Measurements from ENCODE around the gene MBNL1.

The MBNL1 gene, protein sequence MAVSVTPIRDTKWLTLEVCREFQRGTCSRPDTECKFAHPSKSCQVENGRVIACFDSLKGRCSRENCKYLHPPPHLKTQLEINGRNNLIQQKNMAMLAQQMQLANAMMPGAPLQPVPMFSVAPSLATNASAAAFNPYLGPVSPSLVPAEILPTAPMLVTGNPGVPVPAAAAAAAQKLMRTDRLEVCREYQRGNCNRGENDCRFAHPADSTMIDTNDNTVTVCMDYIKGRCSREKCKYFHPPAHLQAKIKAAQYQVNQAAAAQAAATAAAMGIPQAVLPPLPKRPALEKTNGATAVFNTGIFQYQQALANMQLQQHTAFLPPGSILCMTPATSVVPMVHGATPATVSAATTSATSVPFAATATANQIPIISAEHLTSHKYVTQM

DNA sequence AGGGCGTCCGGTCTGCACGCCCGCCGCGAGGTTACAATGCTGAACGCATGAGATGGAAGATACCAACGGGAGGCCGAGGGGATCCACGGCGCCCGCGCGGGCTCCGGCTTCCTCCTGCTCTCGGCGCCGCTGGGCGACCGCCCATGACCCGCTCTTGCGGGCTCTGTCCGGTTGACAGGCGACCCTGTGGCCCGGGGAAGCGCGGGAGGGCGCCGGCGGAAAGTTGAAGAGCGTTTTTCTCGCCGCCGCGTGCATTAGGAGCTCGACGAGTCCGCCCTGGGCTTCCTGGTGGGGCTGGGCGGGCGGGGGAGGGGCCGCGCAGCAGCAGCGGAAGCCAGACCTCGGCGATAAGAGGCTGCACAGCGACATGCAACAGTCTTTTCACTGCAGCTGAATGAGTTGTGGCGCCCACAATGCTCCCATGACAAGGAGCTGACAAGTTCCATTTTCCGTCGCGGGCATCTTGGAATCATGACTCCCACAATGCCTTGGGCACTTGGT, at the start of gene MBNL1:
Gene MBNL1 (plus strand): TSS at position 375 of the 501 bp plus-strand sequence. CDS start 31,265 bp downstream, outside the sequence.
- peak; percentile 77 for DNase-seq (ENCODE audit: low spot score)
- in situ Hi-C loops (cut with MboI; ENCODE audit: low sequenced_read_pairs, unreplicated experiment): no loop called here
- TF ChIP-seq, protein P1, sequence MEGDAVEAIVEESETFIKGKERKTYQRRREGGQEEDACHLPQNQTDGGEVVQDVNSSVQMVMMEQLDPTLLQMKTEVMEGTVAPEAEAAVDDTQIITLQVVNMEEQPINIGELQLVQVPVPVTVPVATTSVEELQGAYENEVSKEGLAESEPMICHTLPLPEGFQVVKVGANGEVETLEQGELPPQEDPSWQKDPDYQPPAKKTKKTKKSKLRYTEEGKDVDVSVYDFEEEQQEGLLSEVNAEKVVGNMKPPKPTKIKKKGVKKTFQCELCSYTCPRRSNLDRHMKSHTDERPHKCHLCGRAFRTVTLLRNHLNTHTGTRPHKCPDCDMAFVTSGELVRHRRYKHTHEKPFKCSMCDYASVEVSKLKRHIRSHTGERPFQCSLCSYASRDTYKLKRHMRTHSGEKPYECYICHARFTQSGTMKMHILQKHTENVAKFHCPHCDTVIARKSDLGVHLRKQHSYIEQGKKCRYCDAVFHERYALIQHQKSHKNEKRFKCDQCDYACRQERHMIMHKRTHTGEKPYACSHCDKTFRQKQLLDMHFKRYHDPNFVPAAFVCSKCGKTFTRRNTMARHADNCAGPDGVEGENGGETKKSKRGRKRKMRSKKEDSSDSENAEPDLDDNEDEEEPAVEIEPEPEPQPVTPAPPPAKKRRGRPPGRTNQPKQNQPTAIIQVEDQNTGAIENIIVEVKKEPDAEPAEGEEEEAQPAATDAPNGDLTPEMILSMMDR (IDR thresholded peaks at IDR 0.05; ENCODE audit: borderline replicate concordance, control extremely low read depth, extremely low read depth, insufficient read depth, missing control alignments): no peak

DNA sequence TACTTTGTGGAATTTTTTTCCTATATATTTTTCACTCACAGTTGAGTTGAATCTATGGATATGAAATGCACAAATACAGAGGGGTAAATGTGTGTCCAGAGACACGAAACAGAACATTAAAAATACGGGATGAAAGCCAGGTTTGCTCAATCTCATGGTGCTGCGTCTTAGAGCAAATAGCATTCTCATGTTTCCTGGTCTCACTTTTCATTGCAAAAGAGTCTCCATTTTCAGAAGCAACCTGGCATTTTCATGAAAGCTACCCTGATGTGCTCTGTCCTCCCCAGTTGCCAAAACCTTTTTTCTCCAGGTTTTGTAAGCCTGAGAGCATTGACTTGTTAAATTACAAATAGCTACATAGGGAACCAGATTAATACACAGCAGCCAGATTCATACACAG, 49.5 kb upstream of the MBNL1 start:
- DNase-seq (ENCODE audit: low spot score): no peak
- TF ChIP-seq, protein P1 (IDR thresholded peaks at IDR 0.05; ENCODE audit: borderline replicate concordance, control extremely low read depth, extremely low read depth, insufficient read depth, missing control alignments): no peak
- in situ Hi-C loops (cut with MboI; ENCODE audit: low sequenced_read_pairs, unreplicated experiment): no loop called here

DNA sequence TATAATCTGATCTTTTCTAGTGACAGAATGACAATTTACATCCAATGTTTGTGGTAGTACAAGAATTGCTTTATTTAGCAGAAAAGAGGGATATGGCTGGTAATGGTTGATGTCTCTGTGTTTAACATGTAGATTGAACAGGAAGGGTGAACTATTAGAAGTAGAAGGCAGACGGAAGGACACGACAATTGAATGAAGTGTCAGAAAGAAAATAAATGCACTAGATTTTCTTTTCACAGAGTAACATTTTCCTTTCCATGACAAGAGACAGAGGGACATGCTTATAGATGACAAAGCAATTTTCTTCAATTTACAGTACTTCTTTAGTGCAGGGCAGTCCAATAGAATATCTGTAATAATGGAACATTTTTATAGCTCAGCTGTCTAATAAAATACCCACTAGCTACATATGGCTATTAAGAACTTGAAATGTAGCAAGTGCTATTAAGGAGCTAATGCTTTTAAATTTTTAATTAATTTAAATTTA, 48.9 kb upstream of the MBNL1 start:
- in situ Hi-C loops (cut with MboI; ENCODE audit: low sequenced_read_pairs, unreplicated experiment): no loop called here
- TF ChIP-seq, protein P1 (IDR thresholded peaks at IDR 0.05; ENCODE audit: borderline replicate concordance, control extremely low read depth, extremely low read depth, insufficient read depth, missing control alignments): no peak
- DNase-seq (ENCODE audit: low spot score): no peak

DNA sequence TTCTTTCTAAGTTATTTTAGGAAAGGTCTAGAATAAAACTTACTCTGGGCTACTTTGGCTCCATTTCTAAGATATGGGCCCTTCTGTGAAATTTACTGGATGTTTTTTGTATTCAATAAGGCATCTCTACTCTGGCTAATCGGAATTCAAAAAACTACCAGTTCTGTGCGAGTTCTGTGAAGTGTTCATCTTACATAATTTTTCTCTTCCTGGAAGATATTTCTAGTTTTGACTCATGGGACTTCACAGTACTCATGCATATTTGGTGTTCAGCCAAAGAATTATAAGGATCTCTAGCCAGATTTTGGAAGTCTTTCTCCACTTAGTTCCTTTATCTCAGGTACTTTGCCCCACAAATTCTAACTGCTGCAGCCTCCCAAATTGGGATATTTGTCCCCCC, 46.4 kb upstream of the MBNL1 start:
- DNase-seq (ENCODE audit: low spot score): peak; percentile 53
- in situ Hi-C loops (cut with MboI; ENCODE audit: low sequenced_read_pairs, unreplicated experiment): no loop called here

DNA sequence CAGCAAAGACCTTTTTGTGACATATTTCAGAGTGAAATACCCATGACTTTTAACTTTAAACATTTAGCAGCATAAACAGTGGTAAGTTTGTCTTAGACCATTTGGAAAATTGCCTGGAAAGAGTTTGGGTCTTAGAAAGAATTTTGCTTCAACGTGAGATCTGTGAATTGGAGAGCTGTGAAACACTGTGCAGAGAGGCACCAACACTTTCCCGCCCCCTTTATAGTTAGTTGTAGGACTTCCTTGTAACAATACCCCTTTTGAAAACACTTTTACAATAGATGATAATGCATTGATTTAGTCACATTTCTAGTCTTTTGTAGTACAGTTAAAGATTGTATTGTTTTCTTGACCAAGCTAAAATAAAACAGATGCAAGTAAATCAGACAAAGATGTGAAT, 43.5 kb upstream of the MBNL1 start:
- TF ChIP-seq, protein P1 (IDR thresholded peaks at IDR 0.05; ENCODE audit: borderline replicate concordance, control extremely low read depth, extremely low read depth, insufficient read depth, missing control alignments): no peak
- DNase-seq (ENCODE audit: low spot score): no peak
- in situ Hi-C loops (cut with MboI; ENCODE audit: low sequenced_read_pairs, unreplicated experiment): no loop called here

More for the DNA sequence above, 46.4 kb upstream of the MBNL1 start:
- TF ChIP-seq, protein P1 (IDR thresholded peaks at IDR 0.05; ENCODE audit: borderline replicate concordance, control extremely low read depth, extremely low read depth, insufficient read depth, missing control alignments): no peak

DNA sequence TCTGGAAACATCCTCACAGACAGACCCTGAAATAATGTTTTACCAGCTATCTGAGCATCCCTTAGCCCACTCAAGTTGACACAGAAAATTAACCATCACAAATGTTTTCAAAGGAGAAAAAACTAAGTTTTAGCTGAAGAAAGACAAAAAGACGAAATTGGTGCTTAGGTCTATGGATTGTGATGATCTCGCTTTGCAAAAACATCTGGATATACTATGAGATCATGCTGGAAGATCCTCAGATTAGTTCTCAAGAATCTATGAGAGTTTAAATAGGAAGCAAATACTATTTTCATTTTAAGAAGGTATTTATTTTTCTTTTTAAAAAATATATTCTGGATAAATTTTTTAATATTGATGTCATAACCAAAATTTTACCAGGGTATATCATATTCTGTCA, 42.6 kb upstream of the MBNL1 start:
- TF ChIP-seq, protein P1 (IDR thresholded peaks at IDR 0.05; ENCODE audit: borderline replicate concordance, control extremely low read depth, extremely low read depth, insufficient read depth, missing control alignments): no peak

More for the DNA sequence above, 42.6 kb upstream of the MBNL1 start:
- DNase-seq (ENCODE audit: low spot score): no peak
- in situ Hi-C loops (cut with MboI; ENCODE audit: low sequenced_read_pairs, unreplicated experiment): no loop called here

Data from GM13976 (cell line).